Measurements from ENCODE around the gene CEP128. TPM values are rescaled to one million over a fixed set of nuclear protein-coding genes. Genes with fewer than 3 reads are reported as not detected.

CEP128 gene
- total RNA-seq, 1 experiment from 2014 or later, result 16.4 TPM

DNA sequence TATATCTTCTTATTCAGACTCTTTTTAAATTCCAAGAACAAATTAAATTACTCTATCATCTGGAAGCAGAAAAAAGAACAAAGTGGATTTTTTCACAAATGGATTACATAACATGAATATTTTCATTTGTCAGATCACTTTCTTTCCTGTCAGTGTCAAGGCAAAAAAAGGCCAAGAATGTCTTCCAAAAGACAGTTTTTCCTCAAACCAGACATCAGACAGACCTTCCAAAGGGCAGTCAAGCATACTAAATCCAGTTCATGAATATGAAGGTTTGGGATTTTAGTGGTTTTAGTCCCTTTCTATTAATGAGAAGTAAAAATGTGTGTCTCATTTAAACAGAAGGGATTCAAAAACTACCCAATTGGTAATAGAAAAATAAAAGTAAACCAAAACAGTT lies 336.0 kb downstream of the CEP128 start:
- Histone ChIP-seq H3K9me3 (ENCODE audit: control insufficient read depth in 1 of 2, insufficient read depth in 1 of 2, low read depth in 1 of 2, low read length in 2 of 2) (no peaks in the 10 kb centered on the region), H3K4me2 (ENCODE audit: low read length) (no peak overlapping the region), H3K4me1 (ENCODE audit: control insufficient read depth in 1 of 2, insufficient read depth in 2 of 2, low read length in 2 of 2) (no peaks in the 10 kb centered on the region), H3K79me2 (ENCODE audit: insufficient read depth, low read length) (no peaks in the 10 kb centered on the region), H4K20me1 (ENCODE audit: insufficient read depth) (no peaks in the 10 kb centered on the region), H3K27ac (ENCODE audit: low read depth, low read length) (no peak overlapping the region), H3K9ac (ENCODE audit: low read length) (no peak overlapping the region), H3K4me3 (replicated peaks in 1 of 2; ENCODE audit: low read depth in 1 of 2, low read length in 2 of 2) (no peak overlapping the region), H3K9me2 (ENCODE audit: insufficient read depth) (no peaks in the 10 kb centered on the region), H3K36me3 (ENCODE audit: control insufficient read depth in 1 of 2, insufficient read depth in 2 of 2, low read length in 2 of 2) (no peaks in the 10 kb centered on the region), H3K27me3 (ENCODE audit: insufficient read depth, low read length) (no peaks in the 10 kb centered on the region), H2AFZ (ENCODE audit: low read depth, low read length, poor library complexity, severe bottlenecking) (no peak overlapping the region)
- ChIA-PET RAD21 (ENCODE audit: low non-redundant PET in 1 of 2, low total read pairs in 2 of 2, uncharacterized antibody in 2 of 2, unreplicated experiment in 2 of 2) (no interaction called here), CTCF (no interaction called here), POLR2A (no interaction called here)
- BruUV-seq (replicated peaks), result no TSS peak
- DNase-seq (ENCODE audit: low read depth, low spot score) (no peak), ATAC-seq (no peak)
- intact Hi-C loops (cut with micrococcal nuclease), result no loop called here
- TF ChIP-seq YY1 (IDR thresholded peaks at IDR 0.05; ENCODE audit: extremely low read depth, insufficient replicate concordance, low read depth, low read length) (no peak), SIN3A (IDR thresholded peaks at IDR 0.05; ENCODE audit: low read depth) (no peak), ZNF274 (IDR thresholded peaks at IDR 0.05; ENCODE audit: low read depth, low read length) (no peak), TCF7L2 (IDR thresholded peaks at IDR 0.05; ENCODE audit: borderline replicate concordance, extremely low read depth, insufficient read depth, insufficient read length) (no peak), ZFX (IDR thresholded peaks at IDR 0.05) (no peak), CBX3 (IDR thresholded peaks at IDR 0.05; ENCODE audit: low read depth) (no peak), JUND (IDR thresholded peaks at IDR 0.05) (no peak), CEBPB (IDR thresholded peaks at IDR 0.05; ENCODE audit: low read depth) (no peak), SP1 (IDR thresholded peaks at IDR 0.05; ENCODE audit: low read depth) (no peak), EZH2 (IDR thresholded peaks at IDR 0.05) (no peak), EGR1 (IDR thresholded peaks at IDR 0.05; ENCODE audit: low read depth) (no peak)
- TF ChIP-seq, protein P1, sequence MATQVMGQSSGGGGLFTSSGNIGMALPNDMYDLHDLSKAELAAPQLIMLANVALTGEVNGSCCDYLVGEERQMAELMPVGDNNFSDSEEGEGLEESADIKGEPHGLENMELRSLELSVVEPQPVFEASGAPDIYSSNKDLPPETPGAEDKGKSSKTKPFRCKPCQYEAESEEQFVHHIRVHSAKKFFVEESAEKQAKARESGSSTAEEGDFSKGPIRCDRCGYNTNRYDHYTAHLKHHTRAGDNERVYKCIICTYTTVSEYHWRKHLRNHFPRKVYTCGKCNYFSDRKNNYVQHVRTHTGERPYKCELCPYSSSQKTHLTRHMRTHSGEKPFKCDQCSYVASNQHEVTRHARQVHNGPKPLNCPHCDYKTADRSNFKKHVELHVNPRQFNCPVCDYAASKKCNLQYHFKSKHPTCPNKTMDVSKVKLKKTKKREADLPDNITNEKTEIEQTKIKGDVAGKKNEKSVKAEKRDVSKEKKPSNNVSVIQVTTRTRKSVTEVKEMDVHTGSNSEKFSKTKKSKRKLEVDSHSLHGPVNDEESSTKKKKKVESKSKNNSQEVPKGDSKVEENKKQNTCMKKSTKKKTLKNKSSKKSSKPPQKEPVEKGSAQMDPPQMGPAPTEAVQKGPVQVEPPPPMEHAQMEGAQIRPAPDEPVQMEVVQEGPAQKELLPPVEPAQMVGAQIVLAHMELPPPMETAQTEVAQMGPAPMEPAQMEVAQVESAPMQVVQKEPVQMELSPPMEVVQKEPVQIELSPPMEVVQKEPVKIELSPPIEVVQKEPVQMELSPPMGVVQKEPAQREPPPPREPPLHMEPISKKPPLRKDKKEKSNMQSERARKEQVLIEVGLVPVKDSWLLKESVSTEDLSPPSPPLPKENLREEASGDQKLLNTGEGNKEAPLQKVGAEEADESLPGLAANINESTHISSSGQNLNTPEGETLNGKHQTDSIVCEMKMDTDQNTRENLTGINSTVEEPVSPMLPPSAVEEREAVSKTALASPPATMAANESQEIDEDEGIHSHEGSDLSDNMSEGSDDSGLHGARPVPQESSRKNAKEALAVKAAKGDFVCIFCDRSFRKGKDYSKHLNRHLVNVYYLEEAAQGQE (IDR thresholded peaks at IDR 0.05; ENCODE audit: low read depth), result no peak
- TF ChIP-seq, protein P2, sequence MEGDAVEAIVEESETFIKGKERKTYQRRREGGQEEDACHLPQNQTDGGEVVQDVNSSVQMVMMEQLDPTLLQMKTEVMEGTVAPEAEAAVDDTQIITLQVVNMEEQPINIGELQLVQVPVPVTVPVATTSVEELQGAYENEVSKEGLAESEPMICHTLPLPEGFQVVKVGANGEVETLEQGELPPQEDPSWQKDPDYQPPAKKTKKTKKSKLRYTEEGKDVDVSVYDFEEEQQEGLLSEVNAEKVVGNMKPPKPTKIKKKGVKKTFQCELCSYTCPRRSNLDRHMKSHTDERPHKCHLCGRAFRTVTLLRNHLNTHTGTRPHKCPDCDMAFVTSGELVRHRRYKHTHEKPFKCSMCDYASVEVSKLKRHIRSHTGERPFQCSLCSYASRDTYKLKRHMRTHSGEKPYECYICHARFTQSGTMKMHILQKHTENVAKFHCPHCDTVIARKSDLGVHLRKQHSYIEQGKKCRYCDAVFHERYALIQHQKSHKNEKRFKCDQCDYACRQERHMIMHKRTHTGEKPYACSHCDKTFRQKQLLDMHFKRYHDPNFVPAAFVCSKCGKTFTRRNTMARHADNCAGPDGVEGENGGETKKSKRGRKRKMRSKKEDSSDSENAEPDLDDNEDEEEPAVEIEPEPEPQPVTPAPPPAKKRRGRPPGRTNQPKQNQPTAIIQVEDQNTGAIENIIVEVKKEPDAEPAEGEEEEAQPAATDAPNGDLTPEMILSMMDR (IDR thresholded peaks at IDR 0.05 in 2 of 3, conservative IDR thresholded peaks at IDR 0.05 in 1 of 3; ENCODE audit: borderline replicate concordance in 1 of 3, insufficient read depth in 1 of 3, low read depth in 2 of 3, low read length in 2 of 3), result no peak
- TF ChIP-seq, protein P3, sequence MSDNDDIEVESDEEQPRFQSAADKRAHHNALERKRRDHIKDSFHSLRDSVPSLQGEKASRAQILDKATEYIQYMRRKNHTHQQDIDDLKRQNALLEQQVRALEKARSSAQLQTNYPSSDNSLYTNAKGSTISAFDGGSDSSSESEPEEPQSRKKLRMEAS (IDR thresholded peaks at IDR 0.05), result no peak
- TF ChIP-seq, protein P4, sequence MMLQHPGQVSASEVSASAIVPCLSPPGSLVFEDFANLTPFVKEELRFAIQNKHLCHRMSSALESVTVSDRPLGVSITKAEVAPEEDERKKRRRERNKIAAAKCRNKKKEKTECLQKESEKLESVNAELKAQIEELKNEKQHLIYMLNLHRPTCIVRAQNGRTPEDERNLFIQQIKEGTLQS (IDR thresholded peaks at IDR 0.05), result no peak

Data from HCT116 (cell line).